Measurements from ENCODE around the gene LTBP1. TPM values are rescaled to one million over a fixed set of nuclear protein-coding genes. Genes with fewer than 3 reads are reported as not detected.

The LTBP1 gene
- total RNA-seq, 3 donors from 2014 or later (not counting 1 experiment from before 2014, with no cell fraction given), result 1.7 to 4.7 (median 3.5) TPM

DNA sequence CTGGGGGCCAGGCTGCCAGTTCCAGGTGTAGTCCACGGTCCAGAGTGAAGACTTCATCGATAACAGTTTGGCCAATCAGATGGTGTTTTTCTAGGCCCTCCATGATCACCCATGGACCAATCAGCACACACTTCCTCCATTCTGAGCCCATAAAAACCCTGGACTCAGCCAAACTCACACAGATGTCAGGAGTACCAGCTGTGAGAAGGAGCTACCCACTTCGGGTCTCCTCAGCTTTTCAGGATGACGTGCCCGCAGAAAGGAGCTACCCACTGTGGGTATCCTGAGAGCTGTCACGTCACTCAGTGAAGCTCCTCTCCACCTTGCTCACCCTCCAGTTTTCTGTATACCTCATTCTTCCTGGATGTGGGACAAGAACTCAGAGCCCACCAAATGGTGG lies 319.7 kb downstream of the LTBP1 start:
- Histone ChIP-seq H3K9me3 (ENCODE audit: control insufficient read depth, insufficient read depth, low read length) (peaks cover 7% of the 10 kb centered on the region), H3K27ac (ENCODE audit: low read length) (no peak overlapping the region), H3K36me3 (ENCODE audit: control insufficient read depth, insufficient read depth, low read length) (no peaks in the 10 kb centered on the region), H3K4me3 (ENCODE audit: low read length) (no peak overlapping the region), H3K27me3 (ENCODE audit: control insufficient read depth, insufficient read depth, low read length) (no peaks in the 10 kb centered on the region), H3K4me1 (ENCODE audit: control insufficient read depth, insufficient read depth, low read length) (no peaks in the 10 kb centered on the region)
- no peaks in the 10 kb centered on the region for H3K9me3 Mint-ChIP-seq
- peaks cover 1 to 7% of the 10 kb centered on the region in 2 donors for H3K27me3 Mint-ChIP-seq (ENCODE audit: low read depth in 2 of 2)
- intact Hi-C loops (cut with micrococcal nuclease), result no loop called here
- ATAC-seq (no peak), DNase-seq (no peak)
- no peaks in the 10 kb centered on the region for H3K4me1 Mint-ChIP-seq
- H3K27ac Mint-ChIP-seq, result no peak overlapping the region
- WGBS (ENCODE audit: insufficient coverage), result 96% methylated on average over 6 of the region's 6 CpGs
- no peaks in the 10 kb centered on the region for H3K36me3 Mint-ChIP-seq
- TF ChIP-seq, protein P1, sequence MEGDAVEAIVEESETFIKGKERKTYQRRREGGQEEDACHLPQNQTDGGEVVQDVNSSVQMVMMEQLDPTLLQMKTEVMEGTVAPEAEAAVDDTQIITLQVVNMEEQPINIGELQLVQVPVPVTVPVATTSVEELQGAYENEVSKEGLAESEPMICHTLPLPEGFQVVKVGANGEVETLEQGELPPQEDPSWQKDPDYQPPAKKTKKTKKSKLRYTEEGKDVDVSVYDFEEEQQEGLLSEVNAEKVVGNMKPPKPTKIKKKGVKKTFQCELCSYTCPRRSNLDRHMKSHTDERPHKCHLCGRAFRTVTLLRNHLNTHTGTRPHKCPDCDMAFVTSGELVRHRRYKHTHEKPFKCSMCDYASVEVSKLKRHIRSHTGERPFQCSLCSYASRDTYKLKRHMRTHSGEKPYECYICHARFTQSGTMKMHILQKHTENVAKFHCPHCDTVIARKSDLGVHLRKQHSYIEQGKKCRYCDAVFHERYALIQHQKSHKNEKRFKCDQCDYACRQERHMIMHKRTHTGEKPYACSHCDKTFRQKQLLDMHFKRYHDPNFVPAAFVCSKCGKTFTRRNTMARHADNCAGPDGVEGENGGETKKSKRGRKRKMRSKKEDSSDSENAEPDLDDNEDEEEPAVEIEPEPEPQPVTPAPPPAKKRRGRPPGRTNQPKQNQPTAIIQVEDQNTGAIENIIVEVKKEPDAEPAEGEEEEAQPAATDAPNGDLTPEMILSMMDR (IDR thresholded peaks at IDR 0.05), result no peak
- H3K4me3 Mint-ChIP-seq, result no peak overlapping the region

DNA sequence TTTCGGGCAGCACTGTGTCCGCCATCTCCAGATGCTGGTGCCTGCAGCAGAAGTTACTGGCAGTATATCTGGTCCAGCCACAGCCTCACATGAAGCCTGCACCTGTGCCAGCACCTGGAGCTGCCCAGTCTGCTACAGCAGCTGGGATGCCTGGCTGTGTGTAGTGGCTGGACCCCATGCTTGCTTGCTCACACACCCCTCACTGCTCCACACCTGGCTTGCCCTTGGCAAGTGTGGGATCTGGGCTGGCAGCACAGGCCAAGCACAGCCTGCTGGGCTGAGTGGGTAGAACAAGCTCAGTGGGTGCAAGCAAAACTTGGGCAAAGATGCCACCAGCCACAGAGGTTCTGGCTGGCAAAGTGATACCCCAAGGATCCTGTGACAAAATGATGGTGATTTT lies 320.3 kb downstream of the LTBP1 start:
- Mint-ChIP-seq H3K27me3 (ENCODE audit: low read depth in 2 of 2) (peaks cover 0 to 7% of the 10 kb centered on the region in 2 donors), H3K9me3 (no peaks in the 10 kb centered on the region), H3K27ac (no peak overlapping the region), H3K36me3 (no peaks in the 10 kb centered on the region), H3K4me1 (peaks cover 3% of the 10 kb centered on the region in 2 donors), H3K4me3 (no peak overlapping the region)
- Histone ChIP-seq H3K27ac (ENCODE audit: low read length) (no peak overlapping the region), H3K4me3 (ENCODE audit: low read length) (no peak overlapping the region), H3K9me3 (ENCODE audit: control insufficient read depth, insufficient read depth, low read length) (peaks cover 7% of the 10 kb centered on the region), H3K4me1 (ENCODE audit: control insufficient read depth, insufficient read depth, low read length) (no peaks in the 10 kb centered on the region), H3K27me3 (ENCODE audit: control insufficient read depth, insufficient read depth, low read length) (no peaks in the 10 kb centered on the region), H3K36me3 (ENCODE audit: control insufficient read depth, insufficient read depth, low read length) (no peaks in the 10 kb centered on the region)
- DNase-seq (no peak), ATAC-seq (no peak)
- intact Hi-C loops (cut with micrococcal nuclease), result no loop called here
- 100% methylated on average over 2 of the region's 2 CpGs for WGBS (ENCODE audit: insufficient coverage)
- TF ChIP-seq, protein P1 (IDR thresholded peaks at IDR 0.05), result no peak

DNA sequence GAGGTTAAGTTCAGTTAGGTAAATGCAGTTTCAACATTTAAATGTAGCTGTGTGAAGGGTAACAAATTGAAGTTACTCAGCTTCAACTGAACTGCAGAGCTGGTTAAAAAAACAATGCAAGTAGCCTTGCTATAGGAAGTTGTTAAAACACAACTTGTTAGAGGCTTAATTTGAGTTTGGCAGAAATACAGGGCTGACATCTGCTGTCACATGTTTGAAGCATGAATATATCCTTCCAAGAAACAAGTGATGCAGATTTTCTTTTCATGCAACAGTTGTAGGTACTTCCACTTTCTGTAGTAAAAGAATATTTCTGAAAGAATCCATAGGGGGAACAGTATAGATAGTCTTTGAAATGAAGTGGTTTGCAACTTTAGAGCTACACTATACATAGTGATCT lies 321.0 kb downstream of the LTBP1 start:
- ATAC-seq, result no peak
- Histone ChIP-seq H3K9me3 (ENCODE audit: control insufficient read depth, insufficient read depth, low read length) (peaks cover 7% of the 10 kb centered on the region), H3K36me3 (ENCODE audit: control insufficient read depth, insufficient read depth, low read length) (no peaks in the 10 kb centered on the region), H3K4me3 (ENCODE audit: low read length) (no peak overlapping the region), H3K27ac (ENCODE audit: low read length) (no peak overlapping the region), H3K27me3 (ENCODE audit: control insufficient read depth, insufficient read depth, low read length) (no peaks in the 10 kb centered on the region), H3K4me1 (ENCODE audit: control insufficient read depth, insufficient read depth, low read length) (no peaks in the 10 kb centered on the region)
- Mint-ChIP-seq H3K4me1 (peaks cover 5% of the 10 kb centered on the region in 2 donors), H3K4me3 (no peak overlapping the region), H3K27ac (no peak overlapping the region), H3K9me3 (no peaks in the 10 kb centered on the region), H3K27me3 (ENCODE audit: low read depth in 2 of 2) (peaks cover 0 to 7% of the 10 kb centered on the region in 2 donors), H3K36me3 (no peaks in the 10 kb centered on the region)
- TF ChIP-seq, protein P1 (IDR thresholded peaks at IDR 0.05), result no peak
- intact Hi-C loops (cut with micrococcal nuclease), result no loop called here
- no peak for DNase-seq

DNA sequence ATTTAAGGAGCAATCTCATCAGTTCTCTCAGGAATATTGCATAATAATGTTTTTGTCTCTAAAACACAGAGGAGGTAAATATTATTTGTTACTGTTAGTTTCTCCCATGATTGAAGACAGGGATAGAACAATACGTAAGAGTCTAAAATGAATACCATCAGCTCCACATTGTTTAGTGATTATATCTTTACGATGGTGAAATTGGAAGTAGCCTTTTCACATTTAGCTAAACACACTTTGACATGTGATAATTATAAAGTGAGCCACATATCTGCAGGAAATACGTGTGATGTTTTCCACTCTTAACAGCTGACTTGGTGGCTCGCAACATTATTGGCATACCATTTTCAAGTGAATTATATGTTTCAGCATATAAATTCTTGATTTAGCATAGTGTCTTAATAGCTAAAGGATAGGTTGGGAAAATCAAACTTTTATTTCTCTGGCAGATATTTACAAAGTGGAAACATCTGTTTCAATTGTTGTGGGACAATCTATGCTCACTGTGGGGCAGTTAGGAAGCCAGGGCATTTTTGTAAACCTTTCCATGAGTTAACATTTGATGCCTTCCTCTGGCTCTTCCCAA lies 321.6 kb downstream of the LTBP1 start:
- Mint-ChIP-seq H3K27ac (no peak overlapping the region), H3K27me3 (ENCODE audit: low read depth in 2 of 2) (peaks cover 0 to 7% of the 10 kb centered on the region in 2 donors), H3K9me3 (no peaks in the 10 kb centered on the region)

More for the DNA sequence above, 321.6 kb downstream of the LTBP1 start:
- Mint-ChIP-seq H3K36me3 (no peaks in the 10 kb centered on the region), H3K4me3 (no peak overlapping the region), H3K4me1 (peaks cover 5% of the 10 kb centered on the region in 2 donors)
- H3K4me1 ChIP-seq (ENCODE audit: control insufficient read depth, insufficient read depth, low read length), result no peaks in the 10 kb centered on the region
- intact Hi-C loops (cut with micrococcal nuclease), result no loop called here
- ATAC-seq (no peak), DNase-seq (no peak)
- H3K9me3 ChIP-seq (ENCODE audit: control insufficient read depth, insufficient read depth, low read length), result peaks cover 7% of the 10 kb centered on the region
- H3K27me3 ChIP-seq (ENCODE audit: control insufficient read depth, insufficient read depth, low read length), result no peaks in the 10 kb centered on the region
- H3K36me3 ChIP-seq (ENCODE audit: control insufficient read depth, insufficient read depth, low read length), result no peaks in the 10 kb centered on the region
- WGBS (ENCODE audit: insufficient coverage), result 86% methylated on average over 2 of the region's 4 CpGs
- TF ChIP-seq, protein P1 (IDR thresholded peaks at IDR 0.05), result no peak
- no peak overlapping the region for H3K27ac ChIP-seq (ENCODE audit: low read length)
- no peak overlapping the region for H3K4me3 ChIP-seq (ENCODE audit: low read length)

All from natural killer cell (primary cell).